Endothelial cell of umbilical vein (primary cell): ENCODE results near the gene UNC45A. TPM values are rescaled to one million over a fixed set of nuclear protein-coding genes. Genes with fewer than 3 reads are reported as not detected.

Source experiments
- BruUV-seq: library from RNA; stranded (reverse); fragments of 400-500 nt; replicated peaks from 2 replicates; lab custom pipeline; 2021; lab: Mats Ljungman, UMichigan
- CTCF ChIA-PET: fragments of 300-600, 350-600 bp; sonication (Branson Sonifier 250); formaldehyde crosslinking; loops from one replicate; lab custom pipeline; 2021; ENCODE audit warnings: antibody characterized with exemption, inconsistent platforms; lab: Charles Lee
- POLR2A ChIA-PET: fragments of 300-600, 350-600 bp; sonication (Branson Sonifier 250); formaldehyde crosslinking; loops from one replicate; lab custom pipeline; 2021; ENCODE audit warnings: antibody characterized with exemption, inconsistent platforms; lab: Charles Lee
- DNase-seq: peaks from one replicate; pipeline ENCODE4 v3.0.0-alpha.2; 2011; ENCODE audit warnings: low read depth, low spot score
- FAIRE-seq: peaks from 2 replicates; lab custom pipeline; 2011; peaks lifted over from hg19 to GRCh38; lab: Jason Lieb, UNC
- H2AFZ ChIP-seq: 2 replicates; pipeline ENCODE4 v1.6.0; 2012; ENCODE audit warnings: low read depth, low read length, control low read depth, inconsistent platforms
- H3K27ac ChIP-seq: 2 replicates; pipeline ENCODE4 v1.5.1; 2011; ENCODE audit warnings: low read depth, mild to moderate bottlenecking, control low read depth, low read length, moderate library complexity; ENCODE audit not compliant: insufficient read depth
- H3K27me3 ChIP-seq, 2 experiments: 2 replicates each; pipeline versions ENCODE4 v1.6.0 to v1.6.1; 2011; ENCODE audit warnings: low read length in 2 of 2, mixed read lengths in 1 of 2; ENCODE audit not compliant: control insufficient read depth in 2 of 2, insufficient read depth in 2 of 2
- H3K36me3 ChIP-seq, 2 experiments: 2 replicates in 1 of 2; 3 replicates in 1 of 2; pipeline ENCODE4 v1.5.1; 2011; ENCODE audit warnings: low read length in 2 of 2, mild to moderate bottlenecking in 1 of 2, moderate library complexity in 1 of 2; ENCODE audit not compliant: control insufficient read depth in 2 of 2, insufficient read depth in 2 of 2; ENCODE audit errors: extremely low read depth in 1 of 2
- H3K4me1 ChIP-seq: 3 replicates; pipeline ENCODE4 v1.5.1; 2011; ENCODE audit warnings: mild to moderate bottlenecking, low read length; ENCODE audit not compliant: control insufficient read depth, insufficient read depth; ENCODE audit errors: extremely low read depth
- H3K4me2 ChIP-seq: 2 replicates; pipeline ENCODE4 v1.6.1; 2011; ENCODE audit warnings: low read length, control low read depth, mixed read lengths; ENCODE audit not compliant: insufficient read depth
- H3K4me3 ChIP-seq, 3 experiments: fragments of 200-600 bp in 1 of 3; sonication (generic), shearing (Covaris generic) in 1 of 3; replicated peaks in 1 of 3; 2 replicates each; pipeline ENCODE4 v1.5.1; 2011 to 2016; ENCODE audit warnings: control low read depth in 3 of 3, low read length in 3 of 3, mild to moderate bottlenecking in 2 of 3, inconsistent platforms in 1 of 3, low read depth in 1 of 3, moderate library complexity in 1 of 3; ENCODE audit not compliant: insufficient read depth in 1 of 3
- H3K79me2 ChIP-seq: 2 replicates; pipeline ENCODE4 v1.6.0; 2012; ENCODE audit warnings: low read length, inconsistent platforms; ENCODE audit not compliant: control insufficient read depth, insufficient read depth
- H3K9ac ChIP-seq: replicated peaks from 2 replicates; pipeline ENCODE3; 2011; ENCODE audit warnings: low read length, control low read depth; ENCODE audit not compliant: insufficient read depth; ENCODE audit errors: extremely low read depth
- H3K9me1 ChIP-seq: replicated peaks from 3 replicates; pipeline ENCODE4 v1.6.0; 2011; ENCODE audit warnings: mild to moderate bottlenecking, low read length; ENCODE audit not compliant: control insufficient read depth, insufficient read depth; ENCODE audit errors: extremely low read depth
- H3K9me3 ChIP-seq: replicated peaks from 2 replicates; pipeline ENCODE4 v1.5.1; 2012; ENCODE audit warnings: low read length, inconsistent platforms; ENCODE audit not compliant: control insufficient read depth, insufficient read depth
- H4K20me1 ChIP-seq: replicated peaks from 2 replicates; pipeline ENCODE3; 2011; ENCODE audit warnings: mild to moderate bottlenecking, low read length; ENCODE audit not compliant: control insufficient read depth, insufficient read depth; ENCODE audit errors: extremely low read depth
- CTCF ChIP-seq, 2 donors: IDR thresholded peaks; 1 replicate in 1 of 2; 2 replicates in 1 of 2; pipeline ENCODE4 v1.5.1; 2011; ENCODE audit warnings: low read length in 2 of 2, mild to moderate bottlenecking in 2 of 2, moderate library complexity in 2 of 2, control low read depth in 1 of 2, inconsistent platforms in 1 of 2, low read depth in 1 of 2; ENCODE audit not compliant: insufficient read depth in 1 of 2; ENCODE audit errors: extremely low read depth in 1 of 2
- EZH2 ChIP-seq: IDR thresholded peaks from 2 replicates; pipeline ENCODE4 v1.6.1; 2012; ENCODE audit warnings: borderline replicate concordance, low read depth, mild to moderate bottlenecking, moderate library complexity, low read length, inconsistent platforms; ENCODE audit not compliant: severe bottlenecking
- FOS ChIP-seq: IDR thresholded peaks from 2 replicates; pipeline ENCODE4 v1.6.1; 2011; ENCODE audit warnings: mild to moderate bottlenecking, low read length, moderate library complexity, borderline replicate concordance; ENCODE audit not compliant: insufficient read depth
- GATA2 ChIP-seq: IDR thresholded peaks from 2 replicates; pipeline ENCODE4 v1.7.0; 2011; ENCODE audit warnings: low read depth, mild to moderate bottlenecking, moderate library complexity, mixed read lengths, low read length; ENCODE audit not compliant: insufficient read length, insufficient read depth
- JUN ChIP-seq: IDR thresholded peaks from 2 replicates; pipeline ENCODE4 v1.6.1; 2011; ENCODE audit warnings: borderline replicate concordance, low read depth; ENCODE audit not compliant: insufficient read length, insufficient read depth
- MAX ChIP-seq: IDR thresholded peaks from 2 replicates; pipeline ENCODE4 v1.6.1; 2011; ENCODE audit not compliant: insufficient read depth, insufficient read length
- MYC ChIP-seq: IDR thresholded peaks from one replicate; pipeline ENCODE4 v1.6.1; 2011; ENCODE audit warnings: mild to moderate bottlenecking, low read depth, low read length
- POLR2A ChIP-seq: IDR thresholded peaks from 2 replicates; pipeline ENCODE4 v1.6.1; 2012; ENCODE audit warnings: low read depth, mild to moderate bottlenecking, control low read depth, low read length
- POLR2AphosphoS5 ChIP-seq: IDR thresholded peaks from 2 replicates; pipeline ENCODE4 v1.6.1; 2012; ENCODE audit warnings: low read depth, mild to moderate bottlenecking, control low read depth, low read length, moderate library complexity; ENCODE audit not compliant: insufficient read depth
- dilution Hi-C: fragments of 300-500 bp; cut with MboI; formaldehyde crosslinking; loops from one replicate; pipeline ENCODE4 v1.15.0; 2019; ENCODE audit warnings: low sequenced_read_pairs; ENCODE audit not compliant: extremely low pct_ligation_motif_present
- intact Hi-C: fragments of 100-400 bp; cut with micrococcal nuclease; formaldehyde crosslinking; loops from one replicate; pipeline ENCODE4 v1.10.0; 2022
- polyA plus RNA-seq, 4 experiments: library from polyadenylated mRNA; depleted of rRNA in 3 of 4; stranded (reverse) in 3 of 4; unstranded in 1 of 4; fragments of >200 nt; gene quantifications; 2 replicates each; pipeline versions ENCODE4 v1.2.1 to v1.2.3, GENCODE V29; 2011 to 2012; ENCODE audit warnings: missing spikeins in 1 of 4
- total RNA-seq: library from RNA; stranded (reverse); gene quantifications from 2 replicates; pipeline ENCODE4 v1.2.3, GENCODE V29; 2021

The UNC45A gene
- total and polyA plus RNA-seq, 2 donors (not counting 3 experiments of a cell fraction or from before 2014, with no cell fraction given), result 103 to 106 TPM

GRCh38 chr15:90907051-90907660 is 27.9 kb upstream of the UNC45A start:
- H2AFZ ChIP-seq, result no peak overlapping the region
- H3K9me1 ChIP-seq, result no peaks in the 10 kb centered on the region
- no peak for FAIRE-seq
- TF ChIP-seq EZH2 (no peak), POLR2A (no peak), CTCF (IDR thresholded peaks at IDR 0.05; ENCODE audit: extremely low read depth in 1 of 2, insufficient read depth in 1 of 2, low read depth in 1 of 2, low read length in 2 of 2) (no peak), JUN (no peak), MAX (no peak), GATA2 (no peak), FOS (no peak), POLR2AphosphoS5 (no peak), MYC (no peak)
- H3K27ac ChIP-seq, result no peak overlapping the region
- no peaks in the 10 kb centered on the region for H4K20me1 ChIP-seq
- ChIA-PET CTCF (interaction anchor here (7.3 kb wide), 1 partner anchor 25 kb away, joined by 57 read pairs; the partner anchor contains the start of gene HDDC3), POLR2A (no interaction called here)
- no peaks in the 10 kb centered on the region for H3K27me3 ChIP-seq
- no peak overlapping the region for H3K9ac ChIP-seq
- H3K36me3 ChIP-seq, result peaks cover 5 to 50% of the 10 kb centered on the region in 2 experiments
- H3K9me3 ChIP-seq, result no peaks in the 10 kb centered on the region
- BruUV-seq, result no TSS peak
- no peak overlapping the region for H3K4me2 ChIP-seq
- DNase-seq, result no peak
- dilution Hi-C loops, result no loop called here
- peaks cover 4% of the 10 kb centered on the region for H3K79me2 ChIP-seq
- peaks cover 11% of the 10 kb centered on the region for H3K4me1 ChIP-seq
- intact Hi-C loops, result no loop called here
- H3K4me3 ChIP-seq, result no peak overlapping the region
